A549 (cell line): ENCODE results near the gene MYO1D. TPM values are rescaled to one million over a fixed set of nuclear protein-coding genes. Genes with fewer than 3 reads are reported as not detected.

Source experiments
- BHLHE40 ChIP-seq: IDR thresholded peaks from 2 replicates; pipeline ENCODE4 v1.6.1; 2012; ENCODE audit warnings: low read depth, low read length, inconsistent platforms
- CBX2 ChIP-seq: fragments of 200-600 bp; sonication (generic); IDR thresholded peaks from 2 replicates; pipeline ENCODE4 v1.6.1; 2016; ENCODE audit warnings: low read depth, mild to moderate bottlenecking, borderline replicate concordance
- CHD4 ChIP-seq: fragments of 200-600 bp; sonication (generic); IDR thresholded peaks from 2 replicates; pipeline ENCODE4 v1.6.1; 2016; ENCODE audit warnings: antibody characterized with exemption, mild to moderate bottlenecking, borderline replicate concordance
- EHF ChIP-seq: fragments of 250-450 bp; sonication (Bioruptor Pico); IDR thresholded peaks from 2 replicates; pipeline ENCODE4 v1.5.0; 2020; ENCODE audit warnings: mild to moderate bottlenecking
- EHMT2 ChIP-seq: fragments of 200-600 bp; sonication (generic); IDR thresholded peaks from 2 replicates; pipeline ENCODE4 v1.6.1; 2016; ENCODE audit warnings: antibody characterized with exemption, low read depth, mild to moderate bottlenecking, moderate library complexity
- EP300 ChIP-seq, 2 experiments: fragments of >200 bp; sonication (Bioruptor Twin); formaldehyde crosslinking; IDR thresholded peaks; 2 replicates in 1 of 2; 3 replicates in 1 of 2; pipeline ENCODE4 v1.6.1; 2016 to 2017
- ESRRA ChIP-seq: fragments of 150-350 bp; IDR thresholded peaks from 2 replicates; pipeline ENCODE4 v1.6.1; 2014; ENCODE audit warnings: mild to moderate bottlenecking, low read length, borderline replicate concordance
- FOSL2 ChIP-seq, 2 experiments: fragments of 450-650 bp in 1 of 2; fragments of >200 bp in 1 of 2; sonication (Bioruptor Twin) in 1 of 2; formaldehyde crosslinking; IDR thresholded peaks; 2 replicates each; pipeline versions ENCODE4 v1.5.0 to v1.6.1; 2016 to 2020; ENCODE audit warnings: mild to moderate bottlenecking in 1 of 2, moderate library complexity in 1 of 2
- FOXS1 ChIP-seq: fragments of 250-450 bp; sonication (Bioruptor Pico); IDR thresholded peaks from 2 replicates; pipeline ENCODE4 v1.5.0; 2020; ENCODE audit warnings: mild to moderate bottlenecking, moderate library complexity
- GATA3 ChIP-seq: IDR thresholded peaks from 2 replicates; pipeline ENCODE4 v1.6.1; 2012; ENCODE audit warnings: borderline replicate concordance
- HDAC2 ChIP-seq: fragments of 200-600 bp; sonication (generic); IDR thresholded peaks from 2 replicates; pipeline ENCODE4 v1.6.1; 2016
- HEYL ChIP-seq: fragments of 250-450 bp; sonication (Bioruptor Pico); IDR thresholded peaks from 2 replicates; pipeline ENCODE4 v1.8.0; 2021; ENCODE audit warnings: mild to moderate bottlenecking, moderate library complexity
- HOXA7 ChIP-seq: fragments of 250-450 bp; sonication (Bioruptor Pico); IDR thresholded peaks from 2 replicates; pipeline ENCODE4 v1.5.0; 2020; ENCODE audit warnings: mild to moderate bottlenecking, moderate library complexity
- HOXB13 ChIP-seq: fragments of 250-450 bp; sonication (Bioruptor Pico); IDR thresholded peaks from 2 replicates; pipeline ENCODE4 v1.5.0; 2020; ENCODE audit warnings: low read depth, mild to moderate bottlenecking, moderate library complexity
- HOXB5 ChIP-seq: fragments of 250-450 bp; sonication (Bioruptor Pico); IDR thresholded peaks from 2 replicates; pipeline ENCODE4 v1.5.0; 2020; ENCODE audit warnings: mild to moderate bottlenecking, moderate library complexity
- JUN ChIP-seq, 2 experiments: fragments of >200 bp; sonication (Bioruptor Twin); formaldehyde crosslinking; IDR thresholded peaks; 2 replicates in 1 of 2; 3 replicates in 1 of 2; pipeline ENCODE4 v1.6.1; 2016 to 2017
- JUNB ChIP-seq: fragments of >200 bp; sonication (Bioruptor Twin); formaldehyde crosslinking; IDR thresholded peaks from 2 replicates; pipeline ENCODE4 v1.6.1; 2016
- KDM5A ChIP-seq: fragments of 200-600 bp; sonication (generic); IDR thresholded peaks from 2 replicates; pipeline ENCODE4 v1.6.1; 2016; ENCODE audit warnings: antibody characterized with exemption, mild to moderate bottlenecking
- NFE2L2 ChIP-seq: fragments of 150-350 bp; conservative IDR thresholded peaks from 2 replicates; pipeline ENCODE4 v1.6.1; 2014; ENCODE audit warnings: low read length
- NR3C1 ChIP-seq: fragments of >200 bp; sonication (Bioruptor Twin); formaldehyde crosslinking; IDR thresholded peaks from 3 replicates; pipeline ENCODE4 v1.6.1; 2017
- POLR2AphosphoS2 ChIP-seq: conservative IDR thresholded peaks from 2 replicates; pipeline ENCODE4 v1.6.1; 2012; ENCODE audit warnings: low read length, improper control_type of control experiment, inconsistent platforms
- RAD21 ChIP-seq, 2 experiments: fragments of >200 bp in 1 of 2; sonication (Bioruptor Twin) in 1 of 2; formaldehyde crosslinking in 1 of 2; IDR thresholded peaks in 1 of 2; conservative IDR thresholded peaks in 1 of 2; 2 replicates in 1 of 2; 3 replicates in 1 of 2; pipeline ENCODE4 v1.6.1; 2012 to 2018; ENCODE audit warnings: inconsistent platforms in 1 of 2
- RCOR1 ChIP-seq: fragments of 150-350 bp; IDR thresholded peaks from 2 replicates; pipeline ENCODE4 v1.6.1; 2014; ENCODE audit warnings: antibody characterized with exemption, low read length, low read depth
- RNF2 ChIP-seq: fragments of 200-600 bp; sonication (generic); IDR thresholded peaks from 2 replicates; pipeline ENCODE4 v1.6.1; 2016; ENCODE audit warnings: low read depth, mild to moderate bottlenecking, antibody characterized with exemption, moderate library complexity, borderline replicate concordance
- SMC3 ChIP-seq: fragments of >200 bp; sonication (Bioruptor Twin); formaldehyde crosslinking; IDR thresholded peaks from 3 replicates; pipeline ENCODE4 v1.6.1; 2018; ENCODE audit warnings: inconsistent platforms
- SREBF2 ChIP-seq: fragments of 450-650 bp; IDR thresholded peaks from 2 replicates; pipeline ENCODE4 v1.6.1; 2014; ENCODE audit warnings: mild to moderate bottlenecking, moderate library complexity
- TFCP2L1 ChIP-seq: fragments of 250-450 bp; sonication (Bioruptor Pico); IDR thresholded peaks from 2 replicates; pipeline ENCODE4 v1.5.0; 2021; ENCODE audit warnings: mild to moderate bottlenecking
- ZFP36 ChIP-seq: fragments of 450-650 bp; IDR thresholded peaks from 2 replicates; pipeline ENCODE4 v1.6.1; 2014; ENCODE audit warnings: borderline replicate concordance; ENCODE audit not compliant: partially characterized antibody
- ZNF302 ChIP-seq: fragments of 250-450 bp; sonication (Bioruptor Pico); IDR thresholded peaks from 2 replicates; pipeline ENCODE4 v1.9.0; 2021; ENCODE audit warnings: inconsistent platforms, mild to moderate bottlenecking, moderate library complexity
- polyA plus RNA-seq, 4 experiments: library from polyadenylated mRNA; depleted of rRNA in 3 of 4; stranded (reverse); fragments of >200 nt; fragmentation: RNase III in 1 of 4; extraction: RNeasy Plus Mini Kit Qiagen cat#74134 plus additional on column Dnase treatment in 1 of 4; gene quantifications; 2 replicates in 3 of 4; 3 replicates in 1 of 4; pipeline ENCODE4 v1.2.3, GENCODE V29; 2011 to 2017
- TF ChIP-seq, protein P1 (sequence below): fragments of >200 bp; sonication (Bioruptor Twin); formaldehyde crosslinking; IDR thresholded peaks from 3 replicates; pipeline ENCODE4 v1.6.1; 2016
- TF ChIP-seq, protein P2 (sequence below): fragments of >200 bp; sonication (Bioruptor Twin); formaldehyde crosslinking; IDR thresholded peaks from 3 replicates; pipeline ENCODE4 v1.5.1; 2016
- TF ChIP-seq, protein P3 (sequence below): fragments of >200 bp; sonication (Bioruptor Twin); formaldehyde crosslinking; IDR thresholded peaks from 2 replicates; pipeline ENCODE4 v1.6.1; 2016
- TF ChIP-seq, protein P4 (sequence below): fragments of 150-350 bp; IDR thresholded peaks from 2 replicates; pipeline ENCODE4 v1.6.1; 2014; ENCODE audit warnings: low read depth, mild to moderate bottlenecking, low read length
- TF ChIP-seq, protein P5 (sequence below): fragments of 200-600 bp; sonication (generic); IDR thresholded peaks from 2 replicates; pipeline ENCODE4 v1.6.1; 2016; ENCODE audit warnings: antibody characterized with exemption, mild to moderate bottlenecking, moderate library complexity
- TF ChIP-seq, protein P6 (sequence below): IDR thresholded peaks from 2 replicates; pipeline ENCODE4 v1.6.1; 2012

The MYO1D gene
- polyA plus RNA-seq, 2 of the 4 experiments (the other 2 are of a cell fraction) = 2.8 to 4.2 TPM

DNA sequence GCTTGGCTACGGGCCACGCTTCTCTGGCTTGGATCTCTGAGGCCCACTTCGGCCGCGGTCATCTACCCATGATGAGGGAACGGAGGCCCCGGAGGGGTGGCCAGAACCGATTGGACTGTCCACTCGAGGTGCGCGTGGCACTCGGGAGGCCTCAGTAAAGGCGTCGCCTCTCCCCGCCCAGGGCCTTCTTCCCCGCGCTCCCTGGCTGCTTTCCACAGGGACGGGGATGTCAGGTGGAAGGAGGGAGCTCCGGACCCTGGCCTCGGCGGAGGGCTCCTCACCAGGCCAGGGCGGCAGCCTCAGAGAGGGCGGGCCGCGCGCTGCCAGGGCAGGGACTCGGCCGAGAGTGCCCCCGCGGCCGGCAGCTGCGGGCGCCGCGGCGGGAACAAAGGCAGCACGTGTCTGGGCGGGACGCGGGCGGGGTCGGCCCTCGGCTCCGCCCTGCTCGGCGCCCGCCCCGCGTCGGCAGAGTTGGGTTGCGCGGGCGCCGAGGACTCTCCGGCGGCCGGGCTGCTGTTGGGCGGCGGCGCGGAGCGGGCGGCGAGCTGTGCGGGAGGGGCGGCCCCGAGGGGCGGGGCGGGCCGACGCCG lies 390.7 kb downstream of the MYO1D start (continued):
- TF ChIP-seq, protein P1, sequence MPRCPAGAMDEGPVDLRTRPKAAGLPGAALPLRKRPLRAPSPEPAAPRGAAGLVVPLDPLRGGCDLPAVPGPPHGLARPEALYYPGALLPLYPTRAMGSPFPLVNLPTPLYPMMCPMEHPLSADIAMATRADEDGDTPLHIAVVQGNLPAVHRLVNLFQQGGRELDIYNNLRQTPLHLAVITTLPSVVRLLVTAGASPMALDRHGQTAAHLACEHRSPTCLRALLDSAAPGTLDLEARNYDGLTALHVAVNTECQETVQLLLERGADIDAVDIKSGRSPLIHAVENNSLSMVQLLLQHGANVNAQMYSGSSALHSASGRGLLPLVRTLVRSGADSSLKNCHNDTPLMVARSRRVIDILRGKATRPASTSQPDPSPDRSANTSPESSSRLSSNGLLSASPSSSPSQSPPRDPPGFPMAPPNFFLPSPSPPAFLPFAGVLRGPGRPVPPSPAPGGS = no peak
- no peak for TF ChIP-seq KDM5A
- TF ChIP-seq POLR2AphosphoS2 = no peak
- TF ChIP-seq HDAC2 = no peak
- TF ChIP-seq, protein P2, sequence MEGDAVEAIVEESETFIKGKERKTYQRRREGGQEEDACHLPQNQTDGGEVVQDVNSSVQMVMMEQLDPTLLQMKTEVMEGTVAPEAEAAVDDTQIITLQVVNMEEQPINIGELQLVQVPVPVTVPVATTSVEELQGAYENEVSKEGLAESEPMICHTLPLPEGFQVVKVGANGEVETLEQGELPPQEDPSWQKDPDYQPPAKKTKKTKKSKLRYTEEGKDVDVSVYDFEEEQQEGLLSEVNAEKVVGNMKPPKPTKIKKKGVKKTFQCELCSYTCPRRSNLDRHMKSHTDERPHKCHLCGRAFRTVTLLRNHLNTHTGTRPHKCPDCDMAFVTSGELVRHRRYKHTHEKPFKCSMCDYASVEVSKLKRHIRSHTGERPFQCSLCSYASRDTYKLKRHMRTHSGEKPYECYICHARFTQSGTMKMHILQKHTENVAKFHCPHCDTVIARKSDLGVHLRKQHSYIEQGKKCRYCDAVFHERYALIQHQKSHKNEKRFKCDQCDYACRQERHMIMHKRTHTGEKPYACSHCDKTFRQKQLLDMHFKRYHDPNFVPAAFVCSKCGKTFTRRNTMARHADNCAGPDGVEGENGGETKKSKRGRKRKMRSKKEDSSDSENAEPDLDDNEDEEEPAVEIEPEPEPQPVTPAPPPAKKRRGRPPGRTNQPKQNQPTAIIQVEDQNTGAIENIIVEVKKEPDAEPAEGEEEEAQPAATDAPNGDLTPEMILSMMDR = no peak
- no peak for TF ChIP-seq HOXB13 (CRISPR knock-in tag)
- no peak for TF ChIP-seq NFE2L2
- TF ChIP-seq JUNB = no peak
- TF ChIP-seq GATA3 = 0 out of 2 replicates have a peak, but pooled peaks have one; percentile 23
- TF ChIP-seq FOXS1 (CRISPR knock-in tag) = no peak
- no peak for TF ChIP-seq RAD21 (conservative IDR thresholded peaks at IDR 0.05 in 1 of 2, IDR thresholded peaks at IDR 0.05 in 1 of 2)
- TF ChIP-seq, protein P3, sequence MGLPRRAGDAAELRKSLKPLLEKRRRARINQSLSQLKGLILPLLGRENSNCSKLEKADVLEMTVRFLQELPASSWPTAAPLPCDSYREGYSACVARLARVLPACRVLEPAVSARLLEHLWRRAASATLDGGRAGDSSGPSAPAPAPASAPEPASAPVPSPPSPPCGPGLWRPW = no peak
- no peak for TF ChIP-seq FOSL2 (IDR thresholded peaks at IDR 0.05)
- no peak; the same call in 1 of the 2 replicates for TF ChIP-seq FOSL2 (CRISPR knock-in tag; IDR thresholded peaks at IDR 0.05)
- no peak for TF ChIP-seq TFCP2L1 (CRISPR knock-in tag)
- TF ChIP-seq JUN (IDR thresholded peaks at IDR 0.05) = no peak; a peak in 1 of 5 replicates
- no peak for TF ChIP-seq CHD4
- no peak for TF ChIP-seq EP300 (IDR thresholded peaks at IDR 0.05)
- no peak for TF ChIP-seq ESRRA
- TF ChIP-seq, protein P4, sequence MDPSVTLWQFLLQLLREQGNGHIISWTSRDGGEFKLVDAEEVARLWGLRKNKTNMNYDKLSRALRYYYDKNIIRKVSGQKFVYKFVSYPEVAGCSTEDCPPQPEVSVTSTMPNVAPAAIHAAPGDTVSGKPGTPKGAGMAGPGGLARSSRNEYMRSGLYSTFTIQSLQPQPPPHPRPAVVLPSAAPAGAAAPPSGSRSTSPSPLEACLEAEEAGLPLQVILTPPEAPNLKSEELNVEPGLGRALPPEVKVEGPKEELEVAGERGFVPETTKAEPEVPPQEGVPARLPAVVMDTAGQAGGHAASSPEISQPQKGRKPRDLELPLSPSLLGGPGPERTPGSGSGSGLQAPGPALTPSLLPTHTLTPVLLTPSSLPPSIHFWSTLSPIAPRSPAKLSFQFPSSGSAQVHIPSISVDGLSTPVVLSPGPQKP = no peak
- TF ChIP-seq HEYL (CRISPR knock-in tag) = no peak
- TF ChIP-seq HOXA7 (CRISPR knock-in tag) = 0 out of 2 replicates have a peak, but pooled peaks have one; percentile 46
- no peak for TF ChIP-seq SMC3
- no peak for TF ChIP-seq EHMT2
- no peak for TF ChIP-seq CBX2
- no peak for TF ChIP-seq ZNF302 (CRISPR knock-in tag)
- TF ChIP-seq RNF2 = no peak
- peak; percentile 88 for TF ChIP-seq BHLHE40
- peak; percentile 27; the same call in 1 of the 2 replicates for TF ChIP-seq HOXB5 (CRISPR knock-in tag)
- TF ChIP-seq NR3C1 = no peak
- TF ChIP-seq, protein P5, sequence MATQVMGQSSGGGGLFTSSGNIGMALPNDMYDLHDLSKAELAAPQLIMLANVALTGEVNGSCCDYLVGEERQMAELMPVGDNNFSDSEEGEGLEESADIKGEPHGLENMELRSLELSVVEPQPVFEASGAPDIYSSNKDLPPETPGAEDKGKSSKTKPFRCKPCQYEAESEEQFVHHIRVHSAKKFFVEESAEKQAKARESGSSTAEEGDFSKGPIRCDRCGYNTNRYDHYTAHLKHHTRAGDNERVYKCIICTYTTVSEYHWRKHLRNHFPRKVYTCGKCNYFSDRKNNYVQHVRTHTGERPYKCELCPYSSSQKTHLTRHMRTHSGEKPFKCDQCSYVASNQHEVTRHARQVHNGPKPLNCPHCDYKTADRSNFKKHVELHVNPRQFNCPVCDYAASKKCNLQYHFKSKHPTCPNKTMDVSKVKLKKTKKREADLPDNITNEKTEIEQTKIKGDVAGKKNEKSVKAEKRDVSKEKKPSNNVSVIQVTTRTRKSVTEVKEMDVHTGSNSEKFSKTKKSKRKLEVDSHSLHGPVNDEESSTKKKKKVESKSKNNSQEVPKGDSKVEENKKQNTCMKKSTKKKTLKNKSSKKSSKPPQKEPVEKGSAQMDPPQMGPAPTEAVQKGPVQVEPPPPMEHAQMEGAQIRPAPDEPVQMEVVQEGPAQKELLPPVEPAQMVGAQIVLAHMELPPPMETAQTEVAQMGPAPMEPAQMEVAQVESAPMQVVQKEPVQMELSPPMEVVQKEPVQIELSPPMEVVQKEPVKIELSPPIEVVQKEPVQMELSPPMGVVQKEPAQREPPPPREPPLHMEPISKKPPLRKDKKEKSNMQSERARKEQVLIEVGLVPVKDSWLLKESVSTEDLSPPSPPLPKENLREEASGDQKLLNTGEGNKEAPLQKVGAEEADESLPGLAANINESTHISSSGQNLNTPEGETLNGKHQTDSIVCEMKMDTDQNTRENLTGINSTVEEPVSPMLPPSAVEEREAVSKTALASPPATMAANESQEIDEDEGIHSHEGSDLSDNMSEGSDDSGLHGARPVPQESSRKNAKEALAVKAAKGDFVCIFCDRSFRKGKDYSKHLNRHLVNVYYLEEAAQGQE = no peak
- TF ChIP-seq RCOR1 = no peak
- TF ChIP-seq SREBF2 = no peak
- TF ChIP-seq, protein P6, sequence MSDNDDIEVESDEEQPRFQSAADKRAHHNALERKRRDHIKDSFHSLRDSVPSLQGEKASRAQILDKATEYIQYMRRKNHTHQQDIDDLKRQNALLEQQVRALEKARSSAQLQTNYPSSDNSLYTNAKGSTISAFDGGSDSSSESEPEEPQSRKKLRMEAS = peak; percentile 93
- no peak for TF ChIP-seq EHF (CRISPR knock-in tag)
- TF ChIP-seq ZFP36 = no peak
